ENCODE results near the gene KRT2.

The KRT2 gene

DNA sequence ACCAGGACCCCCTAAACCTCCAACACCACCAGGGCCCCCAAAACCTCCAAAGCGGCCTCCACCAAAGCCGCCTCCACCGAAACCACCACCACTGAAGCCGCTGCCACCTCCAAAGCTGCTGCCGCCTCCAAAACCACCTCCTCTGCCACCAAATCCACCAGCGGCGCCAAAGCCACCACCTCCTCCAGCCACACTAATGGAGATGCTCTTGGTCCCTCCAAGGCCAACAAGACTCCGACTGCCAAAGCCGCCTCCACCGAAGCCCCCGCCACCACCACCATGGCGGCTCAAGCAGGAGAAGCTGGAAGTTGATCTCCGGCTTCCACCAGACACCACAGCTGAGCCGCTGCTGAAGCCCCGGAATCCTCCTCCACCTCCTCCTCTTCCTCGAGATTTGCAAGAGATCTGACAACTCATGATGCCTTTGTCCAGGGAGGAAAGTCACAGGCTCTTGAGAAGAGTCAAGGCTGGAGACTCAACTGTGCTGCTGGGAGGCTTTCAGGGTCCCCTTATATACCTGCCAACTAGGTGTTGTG is at the start of gene KRT2:
Gene KRT2, minus strand, starts transcription at position 486 of the 536 bp plus-strand sequence. Its CDS starts 69 bp downstream, at position 417.
- DNase-seq (ENCODE audit: low read depth), result no peak

DNA sequence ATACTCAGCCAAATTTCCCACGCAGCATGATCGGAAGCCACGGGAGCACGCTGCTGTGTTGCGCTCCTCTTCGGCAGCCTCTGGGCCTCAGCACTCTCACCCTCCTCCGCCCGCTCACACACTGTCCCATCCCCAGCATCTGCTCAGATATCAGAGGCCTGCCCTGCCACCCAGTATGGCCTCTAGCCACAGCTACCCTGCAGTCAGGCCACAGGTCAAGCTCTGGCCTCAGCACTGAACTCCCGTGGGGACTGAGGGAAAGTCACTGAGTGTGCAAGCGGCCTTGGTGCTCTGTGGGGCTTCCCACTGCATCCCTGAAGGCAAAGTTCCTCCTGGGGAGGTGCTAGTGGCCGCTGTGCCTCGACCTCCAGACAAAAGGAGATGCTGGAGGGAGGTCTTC is 49.3 kb upstream of the KRT2 start:
- no peak for DNase-seq (ENCODE audit: low read depth)

DNA sequence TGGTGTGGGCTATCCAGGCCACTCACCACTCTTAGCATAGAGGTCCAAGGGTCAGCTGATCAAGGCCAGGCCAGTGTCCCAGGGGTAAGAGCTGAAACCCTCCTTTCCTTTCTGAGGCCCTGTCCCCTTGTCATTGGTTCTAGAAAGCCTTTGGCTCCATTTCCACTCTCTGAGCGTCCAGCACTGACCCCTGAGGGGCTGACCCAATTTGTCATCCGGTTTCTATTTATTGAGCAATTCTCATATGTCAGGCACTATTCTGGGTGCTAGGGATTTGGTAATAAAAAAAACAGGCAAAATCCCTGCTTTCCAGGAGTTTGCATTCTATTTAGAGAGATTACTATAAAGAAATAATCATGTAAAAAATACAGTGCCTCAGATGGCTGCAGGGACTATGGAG is 47.9 kb upstream of the KRT2 start:
- DNase-seq (ENCODE audit: low read depth), result no peak

DNA sequence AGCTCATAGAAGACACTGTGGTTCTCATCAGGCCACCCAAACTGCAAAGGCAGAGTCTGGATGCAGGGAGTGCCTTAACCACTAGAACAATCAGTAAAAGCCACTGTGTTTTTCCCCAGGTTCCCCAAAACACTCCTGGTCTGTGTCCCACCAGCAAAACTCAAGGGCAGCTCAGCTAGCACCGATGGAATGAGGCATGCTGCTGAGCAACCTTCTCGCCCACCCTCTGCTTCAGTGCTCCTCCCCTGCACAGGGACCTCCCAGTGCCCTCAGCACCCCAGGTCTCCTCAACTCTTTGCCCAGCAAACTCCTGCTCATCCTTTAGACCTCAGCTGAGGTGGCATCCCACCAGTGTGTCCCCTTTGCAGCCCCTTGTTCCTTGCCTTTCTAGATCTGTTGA is 47.4 kb upstream of the KRT2 start:
- DNase-seq (ENCODE audit: low read depth), result no peak

DNA sequence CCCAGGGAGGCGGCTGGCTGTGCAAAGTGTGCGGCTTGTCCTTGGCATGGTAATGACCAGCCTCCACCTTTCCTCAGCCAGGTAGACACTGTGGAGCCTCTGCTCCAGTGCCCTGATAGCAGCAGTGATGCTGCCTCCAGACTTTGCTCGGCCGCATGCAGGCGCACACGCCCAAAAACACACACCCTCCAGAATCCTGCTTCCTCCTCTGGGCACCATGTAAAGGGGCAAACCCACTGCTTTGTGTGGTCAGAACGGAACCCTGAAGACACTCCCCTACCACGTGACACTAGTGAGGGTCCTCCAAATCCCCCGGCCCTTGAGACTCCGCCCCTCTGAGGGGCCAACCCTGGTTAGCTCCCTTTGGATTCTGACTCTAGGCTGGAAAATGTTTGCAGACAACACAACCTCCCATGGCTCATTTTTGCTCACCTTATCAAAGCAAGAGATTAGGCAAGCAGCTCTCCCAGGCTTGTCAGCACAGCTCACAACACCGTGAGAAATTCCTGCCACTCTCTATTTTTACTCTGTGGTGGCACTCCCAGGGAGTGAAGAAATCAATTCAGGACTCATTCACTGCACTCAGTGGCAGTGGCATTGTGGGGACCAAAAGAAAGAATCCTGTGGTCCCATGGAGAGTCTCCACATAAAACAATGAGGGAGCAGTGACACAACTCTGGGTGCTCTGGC is 46.8 kb upstream of the KRT2 start:
- DNase-seq (ENCODE audit: low read depth), result no peak

DNA sequence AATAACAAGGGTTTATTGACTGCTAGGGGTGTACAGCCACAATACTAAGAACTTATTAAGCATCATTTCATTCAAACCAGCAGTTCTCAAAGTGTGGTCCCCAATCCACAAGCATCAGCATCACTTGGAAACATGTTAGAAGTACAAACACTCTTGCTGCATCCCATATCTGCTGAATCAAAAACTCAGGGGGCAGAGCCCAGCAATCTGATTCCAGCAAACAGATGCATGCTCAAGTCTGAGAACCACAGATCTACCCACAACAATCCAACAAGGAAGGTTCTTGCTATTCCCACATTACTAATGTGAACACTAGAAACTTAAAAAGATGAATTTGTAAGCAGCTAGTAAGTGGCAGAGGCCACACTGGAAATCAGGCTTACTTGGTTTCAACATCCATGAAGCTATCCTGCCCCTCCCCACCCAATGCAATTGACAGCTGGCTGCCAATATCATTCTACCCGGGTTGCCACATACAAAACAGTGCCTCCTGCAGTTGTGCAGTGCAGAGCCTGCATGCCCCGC is 45.1 kb upstream of the KRT2 start:
- no peak for DNase-seq (ENCODE audit: low read depth)

DNA sequence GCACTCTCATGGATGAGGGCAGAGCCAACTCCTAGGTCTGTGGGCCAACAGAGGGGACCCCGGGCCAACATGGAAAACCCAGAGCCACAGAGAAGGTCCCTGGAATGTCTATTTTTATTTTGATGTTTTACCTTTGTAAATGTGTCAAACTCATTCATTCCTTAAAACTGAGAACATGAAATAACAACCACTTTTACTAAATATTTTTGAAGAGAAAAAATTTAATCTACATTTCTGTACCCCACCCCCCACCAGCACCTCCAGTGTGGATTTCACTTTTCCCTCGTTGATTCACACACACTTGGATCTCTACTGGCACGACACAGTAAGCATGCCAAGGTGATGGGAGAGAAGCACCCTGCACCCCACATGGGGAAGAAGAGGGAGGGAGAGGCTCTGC is 44.6 kb upstream of the KRT2 start:
- DNase-seq (ENCODE audit: low read depth), result no peak

DNA sequence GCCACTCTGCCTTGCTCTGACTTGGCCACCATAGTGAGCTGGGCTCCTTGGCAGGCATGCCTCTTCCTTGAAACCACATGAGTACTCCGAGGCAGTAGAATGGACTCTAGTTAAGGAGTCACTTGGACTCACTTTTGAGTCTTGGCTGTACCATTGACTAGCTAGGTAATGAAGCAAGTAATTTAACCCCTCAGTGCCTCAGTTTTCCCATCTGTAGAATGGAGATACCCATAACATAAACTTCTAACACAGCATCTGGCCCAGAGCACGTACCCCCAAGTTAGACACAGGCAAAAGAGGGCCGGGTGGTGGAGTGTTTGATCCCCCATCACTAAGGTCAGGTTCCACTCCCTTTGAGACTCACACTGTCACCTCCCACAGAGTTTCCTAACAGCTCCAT is 43.0 kb upstream of the KRT2 start:
- DNase-seq (ENCODE audit: low read depth), result no peak

DNA sequence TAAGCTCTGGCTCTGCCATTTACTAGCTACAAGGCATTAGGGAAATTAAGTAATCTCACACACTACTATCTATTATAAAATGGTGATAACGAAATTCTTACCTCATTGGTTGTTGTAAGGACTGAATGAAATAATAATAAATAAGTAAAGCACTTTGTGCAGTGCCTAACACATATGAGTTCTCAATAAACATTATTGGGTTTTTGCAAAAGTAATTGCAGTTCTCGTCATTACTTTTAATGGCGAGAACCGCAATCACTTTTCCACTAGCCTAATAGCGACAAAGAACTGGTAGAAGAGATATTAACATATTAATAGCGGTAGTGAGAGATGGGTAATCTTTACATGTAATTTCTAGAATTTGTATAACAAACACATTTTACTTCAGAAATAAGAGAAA is 42.1 kb upstream of the KRT2 start:
- DNase-seq (ENCODE audit: low read depth), result no peak

DNA sequence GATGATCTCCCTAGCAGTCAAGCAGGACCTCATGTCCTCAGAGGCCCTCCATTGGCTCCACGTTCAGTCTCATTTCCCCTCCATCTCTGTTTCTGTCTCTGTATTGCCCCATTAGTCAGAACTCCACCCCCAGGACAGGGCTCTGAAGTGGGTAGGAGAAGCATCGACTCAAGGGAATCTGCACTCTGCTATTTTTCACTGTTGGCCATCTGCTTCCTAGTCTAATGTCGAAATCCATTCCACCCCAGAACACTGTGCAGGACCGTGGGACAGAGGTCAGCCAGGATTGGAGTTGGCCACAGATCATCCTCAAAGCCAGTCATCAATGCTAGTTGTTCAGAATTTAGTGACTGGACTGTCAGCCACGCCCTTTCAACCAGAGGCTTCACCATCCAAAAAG is 41.2 kb upstream of the KRT2 start:
- no peak for DNase-seq (ENCODE audit: low read depth)

DNA sequence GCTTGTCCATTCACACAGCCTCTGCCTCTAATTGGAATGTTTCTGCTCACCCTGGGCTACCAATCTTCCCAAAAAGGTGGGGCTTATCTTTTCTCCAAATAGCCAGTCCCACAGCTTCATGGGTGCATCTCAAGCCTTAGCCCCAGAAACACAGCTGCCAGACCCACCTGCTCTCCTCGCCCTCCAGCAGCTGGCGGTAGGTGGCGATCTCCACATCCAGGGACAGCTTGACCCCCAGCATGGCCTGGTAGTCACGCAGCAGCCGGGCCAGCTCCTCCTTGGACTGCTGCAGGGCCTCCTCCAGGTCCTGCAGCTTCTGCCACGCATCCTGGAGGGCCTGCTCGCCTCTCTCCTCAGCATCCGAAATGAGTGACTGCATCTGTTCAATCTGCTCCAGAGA is 40.2 kb upstream of the KRT2 start:
- no peak for DNase-seq (ENCODE audit: low read depth)

DNA sequence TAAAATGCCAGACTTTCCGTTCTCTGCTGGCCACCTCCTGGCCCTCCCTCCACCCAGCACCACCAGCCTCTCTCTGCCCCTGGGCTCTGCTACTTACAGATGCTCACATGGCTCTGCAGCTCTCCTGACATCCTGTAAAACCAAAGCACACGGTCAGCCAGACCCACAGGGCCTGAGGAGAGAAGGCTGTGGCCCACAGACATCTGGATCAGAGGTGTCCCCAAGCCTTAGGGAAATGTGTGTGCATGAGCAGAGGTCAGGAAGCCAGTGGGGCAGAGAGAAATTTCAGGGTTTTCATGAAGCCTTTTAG is 39.8 kb upstream of the KRT2 start:
- DNase-seq (ENCODE audit: low read depth), result no peak

DNA sequence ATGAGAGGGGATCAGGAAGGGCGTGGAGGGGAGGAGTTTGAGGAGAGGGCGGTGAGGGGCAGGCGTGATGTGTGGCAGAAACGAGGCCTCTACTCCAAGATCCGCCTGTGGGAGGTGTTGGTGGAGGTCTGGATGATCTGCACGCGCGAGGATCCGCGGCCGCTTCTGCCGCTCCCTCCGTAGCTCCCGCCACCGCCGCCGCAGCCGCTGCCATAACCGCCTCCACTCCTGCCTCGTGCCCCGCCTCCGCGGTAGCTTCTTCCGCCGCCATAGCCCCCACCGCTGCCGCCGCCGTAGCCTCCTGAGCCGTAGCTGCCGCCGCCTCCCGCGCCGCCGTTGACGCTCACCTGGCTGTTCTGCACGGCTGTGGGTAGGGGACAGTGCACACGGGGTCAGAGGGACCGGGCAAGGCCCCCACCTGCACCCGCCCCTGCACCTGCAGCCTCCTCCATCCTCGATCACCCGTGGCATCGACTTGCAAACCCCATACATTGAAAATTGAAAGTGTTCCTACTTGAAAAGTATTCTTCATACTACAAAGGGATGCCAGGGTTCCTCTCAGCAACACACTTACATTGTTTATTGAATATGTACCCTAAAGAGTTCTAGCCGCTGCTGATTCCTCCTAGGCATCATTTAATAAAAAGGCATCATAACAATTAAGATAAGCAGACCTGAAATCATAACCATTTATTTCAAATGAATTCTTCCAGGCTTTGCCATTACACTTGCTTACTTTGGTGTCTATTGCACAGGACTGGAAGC is 39.2 kb upstream of the KRT2 start:
- no peak for DNase-seq (ENCODE audit: low read depth)

DNA sequence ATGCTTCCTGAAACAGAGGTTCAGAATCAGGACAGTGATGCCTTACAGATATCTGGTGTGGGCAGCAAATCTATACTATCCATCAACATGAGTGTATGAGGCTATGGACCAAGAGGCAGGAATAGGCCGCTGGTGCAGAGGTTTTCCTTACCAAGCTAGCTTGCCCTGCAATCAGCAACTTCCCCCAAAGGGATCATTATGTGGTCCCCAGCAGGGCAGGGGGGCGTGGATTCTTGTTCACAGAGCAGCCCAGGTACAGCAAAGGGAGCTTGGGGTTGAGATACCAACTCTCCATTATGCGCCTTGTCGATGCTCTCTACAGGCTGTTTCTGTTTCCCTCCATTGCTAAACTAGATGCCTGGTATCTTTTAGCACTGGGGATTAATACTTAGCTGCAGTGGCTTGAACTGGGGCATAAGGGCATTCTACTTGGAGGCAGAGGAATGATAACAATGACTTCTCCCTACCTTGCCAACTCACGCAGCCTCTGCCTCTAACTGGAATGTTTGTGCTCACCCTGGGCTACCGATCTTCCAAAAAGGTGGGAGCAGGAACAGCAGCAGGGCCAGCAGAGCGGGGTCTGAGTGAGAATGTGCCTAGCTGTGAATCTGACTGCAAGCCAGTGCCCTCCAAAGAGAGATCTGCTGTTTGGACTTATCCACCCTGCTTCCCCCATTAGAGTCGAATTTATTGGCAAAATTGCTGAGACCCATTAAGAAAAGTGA is 38.5 kb upstream of the KRT2 start:
- DNase-seq (ENCODE audit: low read depth), result no peak

DNA sequence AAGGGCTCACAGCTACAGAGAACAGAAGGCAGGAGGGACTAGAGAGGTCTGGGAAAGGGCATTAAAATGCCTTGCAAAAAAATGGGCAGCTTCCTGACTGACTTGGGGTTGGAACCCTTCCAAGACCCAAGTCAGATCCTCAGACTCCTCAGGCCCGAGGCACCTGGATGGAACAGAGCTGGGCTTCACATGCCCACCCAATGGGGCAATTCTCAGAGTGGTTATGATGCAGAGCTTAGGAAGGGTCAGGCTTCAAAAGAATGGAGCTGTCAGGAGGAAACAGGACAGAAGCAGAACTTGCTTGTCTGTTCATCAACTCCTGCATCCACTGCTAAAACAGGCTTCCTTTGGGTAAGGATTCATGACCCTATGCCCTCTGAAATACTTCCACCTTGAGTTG is 37.9 kb upstream of the KRT2 start:
- no peak for DNase-seq (ENCODE audit: low read depth)

DNA sequence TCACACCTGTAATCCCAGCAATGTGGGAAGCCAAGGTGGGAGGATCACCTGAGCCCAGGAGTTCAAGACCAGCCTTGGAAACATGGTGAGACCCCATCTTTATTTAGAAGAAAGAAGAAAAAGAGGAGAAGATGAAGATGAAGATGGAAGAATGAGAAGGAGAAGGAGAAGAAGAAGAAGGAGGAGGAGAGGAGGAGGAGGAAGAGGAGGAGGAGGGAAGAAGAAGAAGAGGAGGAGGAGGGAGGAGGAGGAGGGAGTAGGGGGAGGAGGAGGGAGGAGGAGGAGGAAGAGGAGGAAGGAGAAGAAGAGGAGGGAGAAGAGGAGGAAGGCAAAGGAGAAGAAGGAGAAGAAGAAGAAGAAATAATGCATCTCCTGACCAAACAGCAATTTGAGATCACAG is 37.2 kb upstream of the KRT2 start:
- DNase-seq (ENCODE audit: low read depth), result no peak

DNA sequence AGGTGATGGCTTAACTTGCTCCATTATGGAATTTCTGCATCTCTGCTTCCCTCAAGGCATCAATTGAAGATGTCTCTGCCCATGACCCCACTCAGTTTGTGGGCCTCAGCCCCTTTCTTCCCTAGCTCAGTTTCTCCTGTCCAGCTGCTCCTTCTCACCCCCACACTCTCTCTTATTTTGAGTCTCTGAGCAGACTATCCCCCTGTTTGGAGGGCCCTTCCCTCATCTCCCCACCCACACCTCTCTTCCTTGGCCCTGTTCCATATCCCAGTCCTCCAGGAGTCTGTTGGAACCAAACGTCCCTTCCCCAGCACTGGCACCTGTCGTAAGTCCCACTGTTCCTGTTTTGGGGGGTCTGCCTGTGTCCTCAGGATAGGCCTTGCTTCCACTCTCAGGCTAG is 36.5 kb upstream of the KRT2 start:
- DNase-seq (ENCODE audit: low read depth), result no peak

DNA sequence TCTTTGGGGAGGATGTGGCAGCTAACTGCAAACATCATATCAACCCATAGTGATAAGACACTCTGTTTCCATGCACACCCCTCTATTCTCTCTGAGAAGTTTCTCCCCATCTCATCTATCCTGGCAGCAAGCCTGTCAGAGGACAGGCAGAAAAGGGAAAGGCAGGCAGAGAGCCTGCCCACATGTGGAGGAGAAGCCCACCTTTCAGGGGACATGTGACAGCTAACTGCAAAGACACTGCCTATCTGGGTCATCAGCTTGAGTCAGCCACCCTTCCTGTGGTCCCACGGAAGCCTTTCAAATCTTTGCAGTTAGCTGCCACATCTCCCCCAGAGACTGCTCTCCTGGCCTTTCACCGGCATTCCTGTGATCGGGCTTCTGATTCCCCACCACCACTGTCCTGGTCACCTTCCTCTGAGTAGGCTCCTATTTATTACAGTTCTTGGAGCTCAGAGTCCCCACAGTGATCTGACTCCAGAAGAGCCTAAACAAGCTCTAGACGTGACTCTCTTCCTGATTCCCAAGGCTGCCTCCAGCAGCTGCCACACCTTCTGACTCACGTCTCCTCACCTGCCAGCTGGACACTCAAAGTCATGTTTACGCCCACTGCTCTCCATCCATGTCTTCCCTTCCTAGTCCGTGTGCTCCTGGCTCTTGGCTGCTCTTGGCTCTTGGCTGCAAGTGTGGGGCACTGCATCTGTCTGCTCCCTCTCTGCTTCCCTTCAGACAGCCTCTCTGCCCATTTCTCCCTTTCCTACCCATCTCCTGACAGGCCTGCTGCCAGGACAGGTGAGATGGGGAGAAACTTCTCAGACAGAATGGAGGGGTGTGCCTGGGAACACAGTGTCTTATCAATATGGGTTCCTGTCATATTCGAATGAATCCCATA is 35.7 kb upstream of the KRT2 start:
- no peak for DNase-seq (ENCODE audit: low read depth)

DNA sequence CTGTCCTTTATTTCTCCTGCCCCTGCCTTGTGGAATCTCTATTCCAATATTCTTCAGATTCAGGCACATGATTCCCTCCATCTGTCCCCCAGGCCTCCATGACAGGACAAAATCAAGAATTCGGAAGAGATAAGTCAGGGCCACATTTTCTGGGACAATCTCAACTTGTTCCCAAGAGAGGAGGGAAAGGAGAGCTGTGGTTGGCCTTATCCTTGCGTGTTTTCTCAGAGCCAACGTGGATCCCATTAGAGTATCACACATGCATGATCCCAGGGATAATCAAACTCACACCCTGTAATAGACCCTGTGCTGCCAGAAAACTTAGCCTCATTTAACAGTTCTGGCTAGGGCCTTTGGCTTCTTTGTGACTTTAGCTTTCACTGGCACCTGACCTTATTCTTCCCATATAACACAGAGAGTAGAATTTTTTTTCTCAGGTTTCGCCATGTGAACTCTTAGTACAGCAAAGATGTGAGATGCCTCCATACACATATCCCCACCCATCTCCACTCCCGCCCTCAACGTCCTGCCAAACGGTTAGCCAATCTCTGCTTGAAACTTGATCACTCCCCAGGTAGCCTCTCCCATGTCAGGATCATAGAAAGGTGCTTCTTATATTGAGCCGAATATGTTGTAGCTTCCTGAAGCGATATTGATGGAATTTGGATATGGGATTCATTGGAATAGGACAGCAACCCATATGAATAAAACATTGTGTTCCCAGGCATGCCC is 34.9 kb upstream of the KRT2 start:
- DNase-seq (ENCODE audit: low read depth), result no peak

DNA sequence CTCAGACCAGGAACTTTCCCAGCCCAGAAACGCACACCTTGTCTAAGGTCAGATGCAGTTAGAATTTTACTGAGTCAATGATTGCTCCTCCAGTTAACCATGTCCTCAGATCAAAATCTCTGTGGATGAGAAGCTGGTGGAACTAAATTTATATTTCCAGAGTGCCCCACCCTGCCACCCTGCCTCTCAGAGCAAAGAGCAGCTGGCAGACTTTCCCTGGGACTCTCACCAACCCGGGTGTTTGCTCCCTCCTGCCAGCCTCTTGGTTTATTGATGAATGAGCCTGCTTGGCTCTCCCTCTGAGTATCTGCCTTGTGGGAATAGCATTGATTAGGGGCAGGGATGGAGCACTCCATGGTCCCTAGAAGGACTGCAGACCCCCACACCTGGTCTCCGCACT is 34.1 kb upstream of the KRT2 start:
- no peak for DNase-seq (ENCODE audit: low read depth)

DNA sequence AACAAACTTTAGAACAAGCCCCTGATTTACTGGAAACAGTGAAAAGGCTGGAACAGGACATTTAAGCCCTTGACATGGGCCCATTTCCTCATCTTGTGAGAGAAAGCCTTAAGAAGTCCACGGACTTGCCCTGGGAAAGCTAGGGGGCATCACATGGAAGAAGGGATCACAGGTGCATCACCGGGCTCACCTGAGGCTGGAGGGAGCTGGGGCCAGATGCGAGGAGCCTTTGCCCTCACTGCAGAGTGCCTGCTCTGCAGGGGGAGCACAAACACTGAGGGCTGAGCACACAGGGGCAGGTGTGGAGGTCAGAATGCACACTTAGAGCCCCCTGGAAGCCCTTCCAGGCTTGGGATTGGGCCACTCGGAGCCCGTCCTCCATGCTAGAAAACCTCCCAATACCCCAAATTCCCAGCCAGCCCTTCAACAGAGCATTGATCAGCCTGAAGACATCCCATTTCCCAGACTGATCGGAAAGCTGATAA is 33.4 kb upstream of the KRT2 start:
- DNase-seq (ENCODE audit: low read depth), result no peak

Measured in GM04503 (cell line).